IMR-90 (cell line): Measurements from ENCODE around the gene ZNF268. TPM values are rescaled to one million over a fixed set of nuclear protein-coding genes. Genes with fewer than 3 reads are reported as not detected.

Experiments used
- ATAC-seq: fragments of 200-7000 bp; cut with Tn5 transposase; 2 replicates; pipeline ENCODE4 v1.9.1; 2020; ENCODE audit warnings: low read depth, mild to moderate bottlenecking, moderate library complexity
- BruUV-seq: library from RNA; stranded (reverse); fragments of 400-500 nt; replicated peaks from 2 replicates; lab custom pipeline; 2021; lab: Mats Ljungman, UMichigan
- CTCF ChIA-PET: fragments of 300-600 bp; formaldehyde crosslinking; extraction: SDS; loops from one replicate; lab custom pipeline; 2021; ENCODE audit warnings: antibody characterized with exemption; lab: Yijun Ruan, JAX
- POLR2A ChIA-PET: fragments of 300-600 bp; sonication (Branson Sonifier 250); formaldehyde crosslinking; loops from one replicate; lab custom pipeline; 2022; ENCODE audit warnings: antibody characterized with exemption; ENCODE audit not compliant: unreplicated experiment; lab: Charles Lee
- DNase-seq: peaks from one replicate; pipeline ENCODE4 v3.0.0; 2013
- H2AFZ ChIP-seq: replicated peaks from 2 replicates; pipeline ENCODE3; 2013; ENCODE audit warnings: low read length, mild to moderate bottlenecking; ENCODE audit not compliant: poor library complexity
- H2AK5ac ChIP-seq: 2 replicates; pipeline ENCODE4 v1.6.1; 2013; ENCODE audit warnings: low read depth, low read length, inconsistent platforms
- H2AK9ac ChIP-seq: replicated peaks from 2 replicates; pipeline ENCODE3; 2013; ENCODE audit warnings: mild to moderate bottlenecking, low read depth, low read length, moderate library complexity; ENCODE audit not compliant: poor library complexity
- H2BK120ac ChIP-seq: 2 replicates; pipeline ENCODE4 v1.6.1; 2013; ENCODE audit warnings: low read depth, low read length, inconsistent platforms
- H2BK15ac ChIP-seq: 3 replicates; pipeline ENCODE4 v1.6.1; 2013; ENCODE audit warnings: low read depth, low read length, inconsistent platforms
- H2BK20ac ChIP-seq: 2 replicates; pipeline ENCODE4 v1.6.1; 2013; ENCODE audit warnings: low read depth, mild to moderate bottlenecking, inconsistent platforms, low read length, moderate library complexity
- H2BK5ac ChIP-seq: 2 replicates; pipeline ENCODE4 v1.6.1; 2013; ENCODE audit warnings: mild to moderate bottlenecking, low read depth, low read length, inconsistent platforms; ENCODE audit not compliant: poor library complexity, severe bottlenecking
- H3K14ac ChIP-seq: replicated peaks from 2 replicates; pipeline ENCODE4 v1.6.1; 2013; ENCODE audit warnings: low read depth, low read length, inconsistent platforms
- H3K18ac ChIP-seq: 2 replicates; pipeline ENCODE4 v1.6.1; 2013; ENCODE audit warnings: low read depth, low read length, control low read depth
- H3K23ac ChIP-seq: 2 replicates; pipeline ENCODE4 v1.6.1; 2013; ENCODE audit warnings: low read depth, low read length, inconsistent platforms
- H3K27ac ChIP-seq: 2 replicates; pipeline ENCODE4 v1.5.1; 2013; ENCODE audit warnings: mild to moderate bottlenecking, control low read depth, low read length; ENCODE audit not compliant: insufficient read depth
- H3K27me3 ChIP-seq: 2 replicates; pipeline ENCODE4 v1.6.1; 2013; ENCODE audit warnings: low read length; ENCODE audit not compliant: control insufficient read depth, insufficient read depth
- H3K36me3 ChIP-seq: 2 replicates; pipeline ENCODE4 v1.6.1; 2013; ENCODE audit warnings: low read length, mixed read lengths; ENCODE audit not compliant: control insufficient read depth, insufficient read depth
- H3K4ac ChIP-seq: 2 replicates; pipeline ENCODE4 v1.6.1; 2013; ENCODE audit warnings: low read depth, low read length, inconsistent platforms
- H3K4me1 ChIP-seq: 2 replicates; pipeline ENCODE4 v1.6.1; 2013; ENCODE audit warnings: low read length, mixed read lengths; ENCODE audit not compliant: control insufficient read depth, insufficient read depth
- H3K4me2 ChIP-seq: 2 replicates; pipeline ENCODE4 v1.6.1; 2013; ENCODE audit warnings: low read depth, mild to moderate bottlenecking, control low read depth, low read length, moderate library complexity
- H3K4me3 ChIP-seq: 2 replicates; pipeline ENCODE4 v1.5.1; 2013; ENCODE audit warnings: low read depth, mild to moderate bottlenecking, control low read depth, low read length, moderate library complexity; ENCODE audit not compliant: insufficient read depth
- H3K56ac ChIP-seq: 2 replicates; pipeline ENCODE4 v1.6.1; 2013; ENCODE audit warnings: low read length, inconsistent platforms; ENCODE audit not compliant: insufficient read depth; ENCODE audit errors: extremely low read depth
- H3K79me1 ChIP-seq, 2 experiments: 2 replicates each; pipeline ENCODE4 v1.6.1; 2013; ENCODE audit warnings: low read length in 2 of 2, inconsistent platforms in 1 of 2, low read depth in 1 of 2
- H3K9ac ChIP-seq: 2 replicates; pipeline ENCODE4 v1.6.1; 2013; ENCODE audit warnings: low read depth, low read length, control low read depth
- H3K9me1 ChIP-seq: 2 replicates; pipeline ENCODE4 v1.6.1; 2013; ENCODE audit warnings: low read length, inconsistent platforms; ENCODE audit not compliant: insufficient read depth
- H3K9me3 ChIP-seq: 2 replicates; pipeline ENCODE4 v1.6.1; 2013; ENCODE audit warnings: low read length; ENCODE audit not compliant: control insufficient read depth, insufficient read depth
- H4K20me1 ChIP-seq: 2 replicates; pipeline ENCODE4 v1.6.1; 2013; ENCODE audit warnings: low read length, inconsistent platforms; ENCODE audit not compliant: insufficient read depth
- H4K5ac ChIP-seq: 2 replicates; pipeline ENCODE4 v1.6.1; 2013; ENCODE audit warnings: mild to moderate bottlenecking, low read depth, low read length, control low read depth
- H4K8ac ChIP-seq, 2 experiments: 2 replicates each; pipeline ENCODE4 v1.6.1; 2013; ENCODE audit warnings: low read depth in 2 of 2, low read length in 2 of 2, control low read depth in 1 of 2, inconsistent platforms in 1 of 2
- H4K91ac ChIP-seq: 2 replicates; pipeline ENCODE4 v1.6.1; 2013; ENCODE audit warnings: low read depth, low read length, inconsistent platforms; ENCODE audit not compliant: insufficient read depth
- BHLHE40 ChIP-seq: fragments of 150-350 bp; IDR thresholded peaks from 2 replicates; pipeline ENCODE4 v1.6.1; 2016; ENCODE audit warnings: mild to moderate bottlenecking, low read depth, low read length
- CEBPB ChIP-seq: IDR thresholded peaks from 2 replicates; pipeline ENCODE4 v1.6.1; 2012; ENCODE audit warnings: low read depth, low read length, improper control_type of control experiment
- CHD1 ChIP-seq: IDR thresholded peaks from 2 replicates; pipeline ENCODE4 v1.6.1; 2012; ENCODE audit warnings: low read depth, low read length, improper control_type of control experiment
- MAFK ChIP-seq: IDR thresholded peaks from 2 replicates; pipeline ENCODE4 v1.6.1; 2012; ENCODE audit warnings: low read depth, low read length, improper control_type of control experiment
- MAZ ChIP-seq: IDR thresholded peaks from 2 replicates; pipeline ENCODE4 v1.6.1; 2012; ENCODE audit warnings: low read depth, mild to moderate bottlenecking, low read length, improper control_type of control experiment, moderate library complexity, borderline replicate concordance
- MXI1 ChIP-seq: IDR thresholded peaks from 2 replicates; pipeline ENCODE4 v1.6.1; 2012; ENCODE audit warnings: low read depth, mild to moderate bottlenecking, low read length, moderate library complexity, borderline replicate concordance
- NFE2L2 ChIP-seq: fragments of 150-350 bp; IDR thresholded peaks from 2 replicates; pipeline ENCODE4 v1.6.1; 2016; ENCODE audit warnings: low read depth, mild to moderate bottlenecking, low read length
- POLR2A ChIP-seq: IDR thresholded peaks from 2 replicates; pipeline ENCODE4 v1.6.1; 2012; ENCODE audit warnings: mild to moderate bottlenecking, low read depth, low read length
- RAD21 ChIP-seq: IDR thresholded peaks from 2 replicates; pipeline ENCODE4 v1.6.1; 2012; ENCODE audit warnings: low read length, improper control_type of control experiment
- RCOR1 ChIP-seq: IDR thresholded peaks from 2 replicates; pipeline ENCODE4 v1.6.1; 2012; ENCODE audit warnings: mild to moderate bottlenecking, low read length, improper control_type of control experiment; ENCODE audit not compliant: insufficient replicate concordance
- RFX5 ChIP-seq: IDR thresholded peaks from 2 replicates; pipeline ENCODE4 v1.8.0; 2012; ENCODE audit warnings: low read depth, mild to moderate bottlenecking, low read length, moderate library complexity
- SMC3 ChIP-seq: fragments of 150-350 bp; IDR thresholded peaks from 2 replicates; pipeline ENCODE4 v1.6.1; 2016; ENCODE audit warnings: low read depth, mild to moderate bottlenecking, antibody characterized with exemption, low read length, moderate library complexity
- WGBS, 2 experiments: methylation state at CpG; one replicate each; pipeline versions ENCODE4 v1.1.5 to v1.1.7; 2013; ENCODE audit warnings: missing lambda C conversion rate in 2 of 2; ENCODE audit not compliant: insufficient read length in 1 of 2; ENCODE audit errors: extremely low coverage in 2 of 2; 5-methylcytosine and 5-hydroxymethylcytosine counted together
- dilution Hi-C: fragments of 300-500 bp; cut with HindIII; formaldehyde crosslinking; loops from one replicate; pipeline ENCODE4 v1.14.3; 2018; ENCODE audit warnings: low sequenced_read_pairs; ENCODE audit not compliant: unreplicated experiment
- in situ Hi-C: fragments of 300-500 bp; cut with MboI; formaldehyde crosslinking; loops from 3 replicates; pipeline ENCODE4 v1.14.3; 2019; ENCODE audit warnings: low sequenced_read_pairs, inconsistent platforms, mixed read lengths
- intact Hi-C: fragments of 100-400 bp; cut with micrococcal nuclease; formaldehyde crosslinking; loops from 2 replicates; pipeline ENCODE4 v1.10.0; 2022
- polyA plus RNA-seq, 3 experiments: library from polyadenylated mRNA; depleted of rRNA; stranded (reverse); fragments of >200 nt; gene quantifications; 2 replicates each; pipeline ENCODE4 v1.2.3, GENCODE V29; 2012; ENCODE audit warnings: low replicate concordance in 1 of 3
- total RNA-seq: library from RNA; depleted of rRNA; stranded (reverse); fragments of >200 nt; gene quantifications from 2 replicates; pipeline ENCODE4 v1.2.3, GENCODE V29; 2012
- TF ChIP-seq, protein P1 (sequence below): conservative IDR thresholded peaks from 2 replicates; pipeline ENCODE4 v1.5.1; 2012; ENCODE audit warnings: mild to moderate bottlenecking, low read depth, low read length, improper control_type of control experiment
- TF ChIP-seq, protein P2 (sequence below): fragments of 150-350 bp; IDR thresholded peaks from 2 replicates; pipeline ENCODE4 v1.6.1; 2016; ENCODE audit warnings: low read depth, mild to moderate bottlenecking, low read length, moderate library complexity, borderline replicate concordance
- TF ChIP-seq, protein P3 (sequence below): fragments of 150-350 bp; IDR thresholded peaks from 2 replicates; pipeline ENCODE4 v1.6.1; 2017; ENCODE audit warnings: mild to moderate bottlenecking, antibody characterized with exemption, low read length, low read depth

Gene ZNF268
- total and polyA plus RNA-seq, 2 of the 4 experiments (the other 2 are of a cell fraction) = 6.7 to 54.5 TPM

DNA sequence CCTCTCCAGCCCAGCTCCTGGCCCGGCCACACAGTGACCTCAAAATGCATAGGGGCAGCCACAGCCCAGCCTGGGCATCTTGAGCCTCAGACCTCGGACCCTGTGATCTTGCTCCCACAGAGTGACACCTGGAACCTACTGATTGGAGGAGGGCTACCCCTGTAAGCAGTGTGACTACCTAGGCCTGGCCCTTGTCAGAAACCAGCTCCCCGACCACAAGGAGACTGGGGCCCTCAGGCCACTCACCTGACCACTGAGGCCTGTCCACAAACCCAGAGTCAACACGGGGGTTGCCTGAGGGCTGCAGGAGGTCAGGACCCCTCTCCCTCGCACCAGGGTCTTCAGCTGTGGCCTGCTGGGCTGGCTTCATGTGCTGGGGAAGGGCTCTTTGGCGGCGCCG lies 45.4 kb downstream of the ZNF268 start:
- Histone ChIP-seq H3K9ac (no peak overlapping the region), H2AK5ac (no peak overlapping the region), H3K4me3 (no peak overlapping the region), H3K23ac (no peak overlapping the region), H3K14ac (no peak overlapping the region), H3K27me3 (no peaks in the 10 kb centered on the region), H4K8ac (no peak overlapping the region), H3K4me1 (no peaks in the 10 kb centered on the region), H4K20me1 (no peaks in the 10 kb centered on the region), H4K91ac (no peak overlapping the region), H3K4ac (no peak overlapping the region), H2AK9ac (no peak overlapping the region), H2BK15ac (no peak overlapping the region), H3K18ac (no peak overlapping the region), H2AFZ (no peak overlapping the region), H3K56ac (no peak overlapping the region), H3K79me1 (no peaks in the 10 kb centered on the region), H2BK5ac (no peak overlapping the region), H2BK120ac (no peak overlapping the region), H3K4me2 (no peak overlapping the region), H3K36me3 (no peaks in the 10 kb centered on the region), H3K9me3 (peaks cover 68% of the 10 kb centered on the region), H2BK20ac (no peak overlapping the region), H3K9me1 (no peaks in the 10 kb centered on the region), H4K5ac (no peak overlapping the region), H3K27ac (no peak overlapping the region)
- ChIA-PET POLR2A (no interaction called here), CTCF (no interaction called here)
- ATAC-seq = no peak
- WGBS, 2 experiments = no CpG with 5 or more reads among the region's 8 CpGs
- TF ChIP-seq CEBPB = no peak
- TF ChIP-seq MAFK = no peak
- no peak for TF ChIP-seq SMC3
- TF ChIP-seq, protein P1, sequence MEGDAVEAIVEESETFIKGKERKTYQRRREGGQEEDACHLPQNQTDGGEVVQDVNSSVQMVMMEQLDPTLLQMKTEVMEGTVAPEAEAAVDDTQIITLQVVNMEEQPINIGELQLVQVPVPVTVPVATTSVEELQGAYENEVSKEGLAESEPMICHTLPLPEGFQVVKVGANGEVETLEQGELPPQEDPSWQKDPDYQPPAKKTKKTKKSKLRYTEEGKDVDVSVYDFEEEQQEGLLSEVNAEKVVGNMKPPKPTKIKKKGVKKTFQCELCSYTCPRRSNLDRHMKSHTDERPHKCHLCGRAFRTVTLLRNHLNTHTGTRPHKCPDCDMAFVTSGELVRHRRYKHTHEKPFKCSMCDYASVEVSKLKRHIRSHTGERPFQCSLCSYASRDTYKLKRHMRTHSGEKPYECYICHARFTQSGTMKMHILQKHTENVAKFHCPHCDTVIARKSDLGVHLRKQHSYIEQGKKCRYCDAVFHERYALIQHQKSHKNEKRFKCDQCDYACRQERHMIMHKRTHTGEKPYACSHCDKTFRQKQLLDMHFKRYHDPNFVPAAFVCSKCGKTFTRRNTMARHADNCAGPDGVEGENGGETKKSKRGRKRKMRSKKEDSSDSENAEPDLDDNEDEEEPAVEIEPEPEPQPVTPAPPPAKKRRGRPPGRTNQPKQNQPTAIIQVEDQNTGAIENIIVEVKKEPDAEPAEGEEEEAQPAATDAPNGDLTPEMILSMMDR = no peak
- no peak for TF ChIP-seq RAD21
- TF ChIP-seq POLR2A = no peak
- TF ChIP-seq CHD1 = no peak
- no peak for TF ChIP-seq RFX5
- TF ChIP-seq, protein P2, sequence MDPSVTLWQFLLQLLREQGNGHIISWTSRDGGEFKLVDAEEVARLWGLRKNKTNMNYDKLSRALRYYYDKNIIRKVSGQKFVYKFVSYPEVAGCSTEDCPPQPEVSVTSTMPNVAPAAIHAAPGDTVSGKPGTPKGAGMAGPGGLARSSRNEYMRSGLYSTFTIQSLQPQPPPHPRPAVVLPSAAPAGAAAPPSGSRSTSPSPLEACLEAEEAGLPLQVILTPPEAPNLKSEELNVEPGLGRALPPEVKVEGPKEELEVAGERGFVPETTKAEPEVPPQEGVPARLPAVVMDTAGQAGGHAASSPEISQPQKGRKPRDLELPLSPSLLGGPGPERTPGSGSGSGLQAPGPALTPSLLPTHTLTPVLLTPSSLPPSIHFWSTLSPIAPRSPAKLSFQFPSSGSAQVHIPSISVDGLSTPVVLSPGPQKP = no peak
- no peak for TF ChIP-seq NFE2L2
- no peak for TF ChIP-seq BHLHE40
- no peak for TF ChIP-seq RCOR1
- TF ChIP-seq, protein P3, sequence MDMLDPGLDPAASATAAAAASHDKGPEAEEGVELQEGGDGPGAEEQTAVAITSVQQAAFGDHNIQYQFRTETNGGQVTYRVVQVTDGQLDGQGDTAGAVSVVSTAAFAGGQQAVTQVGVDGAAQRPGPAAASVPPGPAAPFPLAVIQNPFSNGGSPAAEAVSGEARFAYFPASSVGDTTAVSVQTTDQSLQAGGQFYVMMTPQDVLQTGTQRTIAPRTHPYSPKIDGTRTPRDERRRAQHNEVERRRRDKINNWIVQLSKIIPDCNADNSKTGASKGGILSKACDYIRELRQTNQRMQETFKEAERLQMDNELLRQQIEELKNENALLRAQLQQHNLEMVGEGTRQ = no peak
- no peak for TF ChIP-seq MXI1
- no peak for TF ChIP-seq MAZ
- in situ Hi-C loops = no loop called here
- BruUV-seq = no TSS peak
- intact Hi-C loops = no loop called here
- DNase-seq = no peak
- dilution Hi-C loops = no loop called here
